Thoracic aorta endothelial cell (primary cell): ENCODE measurements around the gene PCNX2. TPM values are rescaled to one million over a fixed set of nuclear protein-coding genes. Genes with fewer than 3 reads are reported as not detected.

Experiments
- total RNA-seq: library from RNA; depleted of rRNA; stranded (reverse); fragments of >200 nt; gene quantifications from 2 replicates; pipeline ENCODE4 v1.2.3, GENCODE V29; 2012

PCNX2 gene
- total RNA-seq = 6.3 and 9.1 TPM in 2 replicates

GRCh38 chr1:233295237-233295974, at the start of gene PCNX2:
Gene PCNX2, minus strand, starts transcription at chr1:233295725. Its CDS starts 247 bp downstream, at chr1:233295478.

GRCh38 chr1:233327651-233328141, 32.2 kb upstream of the PCNX2 start, which contains the start of gene MAP3K21:
Gene MAP3K21, plus strand, starts transcription at chr1:233327724. Its CDS starts 305 bp downstream, at chr1:233328029.

GRCh38 chr1:232950197-232951176, 345.0 kb downstream of the PCNX2 start, which contains the start of gene NTPCR:
Gene NTPCR, plus strand, starts transcription at chr1:232950611. Its CDS starts 100 bp downstream, at chr1:232950711.

Other genes with a start within 250 kb of the PCNX2 start
- 0.80 and 1.4 TPM in 2 replicates for gene MAP3K21, start 32.0 kb upstream of the PCNX2 start, total RNA-seq